GM12874 (cell line): ENCODE data around the gene FETUB.

Source experiments
- CTCF ChIP-seq: IDR thresholded peaks from 2 replicates; pipeline ENCODE4 v1.5.1; 2011; ENCODE audit warnings: low read depth, mild to moderate bottlenecking, control low read depth, low read length, moderate library complexity; ENCODE audit not compliant: insufficient read depth

The FETUB gene

GRCh38 chr3:186614266-186614596, 26.0 kb upstream of the FETUB start:
- no peak for TF ChIP-seq CTCF

GRCh38 chr3:186614597-186615483, 25.4 kb upstream of the FETUB start:
- peak; percentile 91 for TF ChIP-seq CTCF

- no peak for TF ChIP-seq CTCF
Measured at GRCh38 chr3:186616299-186616617, 23.9 kb upstream of the FETUB start.

GRCh38 chr3:186617036-186617946, 22.9 kb upstream of the FETUB start:
- peak; percentile 97 for TF ChIP-seq CTCF

GRCh38 chr3:186618318-186618938, 21.8 kb upstream of the FETUB start:
- TF ChIP-seq CTCF, result no peak

- no peak for TF ChIP-seq CTCF
Measured at GRCh38 chr3:186619787-186620212, 20.4 kb upstream of the FETUB start.
